ENCODE results near the gene FBXW8. TPM values are rescaled to one million over a fixed set of nuclear protein-coding genes. Genes with fewer than 3 reads are reported as not detected.
A peak's percentile ranks its signal among the peaks of the same experiment; 100 is the strongest.

The FBXW8 gene
- total and polyA plus RNA-seq, 8 donors: 3.6 to 9.6 (median 8.3) TPM

DNA sequence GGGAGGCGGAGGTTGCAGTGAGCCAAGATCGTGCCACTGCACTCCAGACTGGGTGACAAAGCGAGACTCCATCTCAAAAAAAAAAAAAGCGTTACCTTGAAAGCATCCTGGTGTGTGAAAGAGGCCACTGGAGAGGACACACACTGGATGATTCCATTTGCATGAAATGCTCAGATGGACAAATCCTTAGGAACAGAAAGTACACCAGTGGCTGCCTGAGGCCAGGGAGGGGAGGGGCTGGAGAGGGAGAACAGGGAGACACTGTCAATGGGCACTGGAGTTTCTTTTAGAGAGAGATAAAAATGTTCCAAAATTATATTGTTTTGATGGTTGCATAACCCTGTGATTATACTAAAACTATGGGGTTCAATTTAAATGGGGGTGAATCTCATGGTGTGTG lies 168.7 kb downstream of the FBXW8 start:
- DNase-seq (peak in 1 of 6 donors; percentile 2), ATAC-seq (no peak), FAIRE-seq (no peak)
- 97 to 100% methylated on average over 4 of the region's 4 CpGs for whole genome bisulfite sequencing, 2 donors
- Histone ChIP-seq H3K4me3 (no peak overlapping the region), H3K27ac (no peak overlapping the region), H3K4me1 (peaks cover 3 to 10% (median 6%) of the 10 kb centered on the region in 3 donors), H3K27me3 (no peaks in the 10 kb centered on the region), H3K9me3 (no peaks in the 10 kb centered on the region), H3K36me3 (peaks cover 0 to 3% (median 0%) of the 10 kb centered on the region in 3 donors)
- TF ChIP-seq, protein P1, sequence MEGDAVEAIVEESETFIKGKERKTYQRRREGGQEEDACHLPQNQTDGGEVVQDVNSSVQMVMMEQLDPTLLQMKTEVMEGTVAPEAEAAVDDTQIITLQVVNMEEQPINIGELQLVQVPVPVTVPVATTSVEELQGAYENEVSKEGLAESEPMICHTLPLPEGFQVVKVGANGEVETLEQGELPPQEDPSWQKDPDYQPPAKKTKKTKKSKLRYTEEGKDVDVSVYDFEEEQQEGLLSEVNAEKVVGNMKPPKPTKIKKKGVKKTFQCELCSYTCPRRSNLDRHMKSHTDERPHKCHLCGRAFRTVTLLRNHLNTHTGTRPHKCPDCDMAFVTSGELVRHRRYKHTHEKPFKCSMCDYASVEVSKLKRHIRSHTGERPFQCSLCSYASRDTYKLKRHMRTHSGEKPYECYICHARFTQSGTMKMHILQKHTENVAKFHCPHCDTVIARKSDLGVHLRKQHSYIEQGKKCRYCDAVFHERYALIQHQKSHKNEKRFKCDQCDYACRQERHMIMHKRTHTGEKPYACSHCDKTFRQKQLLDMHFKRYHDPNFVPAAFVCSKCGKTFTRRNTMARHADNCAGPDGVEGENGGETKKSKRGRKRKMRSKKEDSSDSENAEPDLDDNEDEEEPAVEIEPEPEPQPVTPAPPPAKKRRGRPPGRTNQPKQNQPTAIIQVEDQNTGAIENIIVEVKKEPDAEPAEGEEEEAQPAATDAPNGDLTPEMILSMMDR (IDR thresholded peaks at IDR 0.05): no peak
- intact Hi-C loops (cut with DNase I): no loop called here

DNA sequence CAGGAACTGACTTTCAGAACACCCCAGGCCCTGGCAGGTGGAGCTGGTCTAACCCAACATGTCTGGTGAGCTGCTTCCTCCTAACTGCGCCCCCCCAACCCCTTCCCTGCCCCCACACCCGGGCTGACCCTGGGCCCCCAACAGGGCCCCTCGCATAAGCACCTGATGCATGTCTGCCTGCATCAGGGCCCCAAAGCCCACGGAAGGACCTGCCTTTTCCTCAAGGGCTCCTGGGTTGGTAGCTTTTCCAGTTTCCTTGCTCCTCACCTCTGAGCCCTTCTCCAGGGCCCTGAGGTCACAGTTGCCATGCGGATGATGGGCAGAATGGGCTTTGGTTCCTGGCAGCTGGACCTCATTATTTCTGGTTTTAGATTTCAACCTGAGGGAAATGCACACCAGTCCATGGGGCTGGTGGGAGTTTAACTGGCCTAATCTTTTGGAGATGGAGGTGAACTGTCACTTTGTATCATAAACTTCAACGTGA lies 170.0 kb downstream of the FBXW8 start:
- FAIRE-seq (no peak), DNase-seq (peak in 1 of 6 donors; percentile 43)
- TF ChIP-seq, protein P1 (IDR thresholded peaks at IDR 0.05): no peak

More for the DNA sequence above, 170.0 kb downstream of the FBXW8 start:
- Histone ChIP-seq H3K4me1 (peaks cover 8 to 20% (median 17%) of the 10 kb centered on the region in 3 donors), H3K9me3 (no peaks in the 10 kb centered on the region), H3K4me3 (no peak overlapping the region), H3K27ac (no peak overlapping the region), H3K36me3 (no peaks in the 10 kb centered on the region), H3K27me3 (no peaks in the 10 kb centered on the region)
- 61 to 62% methylated on average over 6 of the region's 6 CpGs for WGBS, 2 donors
- intact Hi-C loops (cut with DNase I): no loop called here
- ATAC-seq: no peak

Other genes with a start within 250 kb of the FBXW8 start
- gene SPRING1, start 172.9 kb upstream of the FBXW8 start, total RNA-seq: 10 to 100 TPM in 4 of 6 donors, 1 to 10 TPM in 2; 7.9 to 21.9 (median 11.7) TPM
- 1 to 10 TPM; 7.5 to 8.4 TPM for gene SPRING1, start 172.9 kb upstream of the FBXW8 start, polyA plus RNA-seq
- gene RNFT2, start 172.6 kb upstream of the FBXW8 start, total RNA-seq: 1 to 10 TPM in 4 of 6 donors, under 1 TPM in 2; 0.51 to 1.8 (median 1.2) TPM
- 1 to 10 TPM; 1.6 to 2.6 TPM for gene RNFT2, start 172.6 kb upstream of the FBXW8 start, polyA plus RNA-seq
- gene HRK, start 29.5 kb upstream of the FBXW8 start, total RNA-seq: under 1 TPM in 3 of 6 donors, not detected in 3; 0.04 to 0.16 (median 0.16) TPM
- under 1 TPM in 1 of 2 donors, not detected in 1; 0.05 TPM for gene HRK, start 29.5 kb upstream of the FBXW8 start, polyA plus RNA-seq
- 10 to 100 TPM; 50.3 to 83.2 (median 62.1) TPM for gene TESC, start 188.5 kb downstream of the FBXW8 start, total RNA-seq
- 10 to 100 TPM; 59.0 to 64.7 TPM for gene TESC, start 188.5 kb downstream of the FBXW8 start, polyA plus RNA-seq

Measured in pancreas (tissue), 10 donors.